ENCODE measurements around the gene GOSR1.

DNA sequence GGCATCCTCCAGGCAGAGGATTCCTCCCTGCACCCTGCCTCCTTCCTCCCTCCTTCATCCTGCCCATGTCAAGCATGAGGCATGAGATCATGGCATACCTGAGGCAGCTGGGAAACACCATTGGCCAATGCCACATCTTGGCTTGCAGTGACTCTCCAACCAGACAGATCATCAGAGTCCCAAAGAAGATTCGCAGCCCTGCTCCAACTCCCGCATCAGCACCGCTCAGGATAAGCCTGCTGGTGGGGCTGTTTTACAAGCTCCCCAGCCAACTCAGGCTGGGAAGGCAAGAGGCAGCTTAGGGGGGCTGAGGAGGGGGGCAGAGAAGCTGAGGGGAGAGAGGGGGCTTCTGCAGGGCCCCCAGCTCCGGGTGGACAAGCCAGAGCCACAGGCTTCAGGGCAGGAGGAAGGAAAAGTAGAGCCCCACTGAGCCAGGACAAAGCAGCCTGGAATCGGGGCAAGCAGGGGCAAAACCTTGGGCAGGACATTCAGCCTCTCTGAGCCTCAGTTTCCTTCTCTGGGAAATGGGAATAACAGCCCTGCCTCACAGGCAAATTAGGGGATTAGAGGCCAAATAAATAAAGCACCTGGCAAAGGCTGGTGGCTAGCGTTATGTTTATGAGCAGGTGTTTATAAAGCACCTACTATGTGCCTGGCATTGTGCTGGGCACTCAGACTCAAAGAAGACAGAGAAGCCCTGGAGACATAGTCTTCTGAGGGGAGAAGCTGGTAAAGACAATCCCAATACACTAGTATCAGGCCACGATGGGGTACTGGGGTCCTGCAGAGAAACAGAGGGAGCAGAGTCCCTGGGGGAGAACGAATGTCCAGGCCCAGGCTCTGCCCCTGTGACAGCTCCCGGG, 88.1 kb downstream of the GOSR1 start:
- TF ChIP-seq, protein P1, sequence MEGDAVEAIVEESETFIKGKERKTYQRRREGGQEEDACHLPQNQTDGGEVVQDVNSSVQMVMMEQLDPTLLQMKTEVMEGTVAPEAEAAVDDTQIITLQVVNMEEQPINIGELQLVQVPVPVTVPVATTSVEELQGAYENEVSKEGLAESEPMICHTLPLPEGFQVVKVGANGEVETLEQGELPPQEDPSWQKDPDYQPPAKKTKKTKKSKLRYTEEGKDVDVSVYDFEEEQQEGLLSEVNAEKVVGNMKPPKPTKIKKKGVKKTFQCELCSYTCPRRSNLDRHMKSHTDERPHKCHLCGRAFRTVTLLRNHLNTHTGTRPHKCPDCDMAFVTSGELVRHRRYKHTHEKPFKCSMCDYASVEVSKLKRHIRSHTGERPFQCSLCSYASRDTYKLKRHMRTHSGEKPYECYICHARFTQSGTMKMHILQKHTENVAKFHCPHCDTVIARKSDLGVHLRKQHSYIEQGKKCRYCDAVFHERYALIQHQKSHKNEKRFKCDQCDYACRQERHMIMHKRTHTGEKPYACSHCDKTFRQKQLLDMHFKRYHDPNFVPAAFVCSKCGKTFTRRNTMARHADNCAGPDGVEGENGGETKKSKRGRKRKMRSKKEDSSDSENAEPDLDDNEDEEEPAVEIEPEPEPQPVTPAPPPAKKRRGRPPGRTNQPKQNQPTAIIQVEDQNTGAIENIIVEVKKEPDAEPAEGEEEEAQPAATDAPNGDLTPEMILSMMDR (IDR thresholded peaks at IDR 0.05), result no peak
- no peak for TF ChIP-seq POLR2A (IDR thresholded peaks at IDR 0.05)
